ENCODE measurements around the gene SLC43A1.

DNA sequence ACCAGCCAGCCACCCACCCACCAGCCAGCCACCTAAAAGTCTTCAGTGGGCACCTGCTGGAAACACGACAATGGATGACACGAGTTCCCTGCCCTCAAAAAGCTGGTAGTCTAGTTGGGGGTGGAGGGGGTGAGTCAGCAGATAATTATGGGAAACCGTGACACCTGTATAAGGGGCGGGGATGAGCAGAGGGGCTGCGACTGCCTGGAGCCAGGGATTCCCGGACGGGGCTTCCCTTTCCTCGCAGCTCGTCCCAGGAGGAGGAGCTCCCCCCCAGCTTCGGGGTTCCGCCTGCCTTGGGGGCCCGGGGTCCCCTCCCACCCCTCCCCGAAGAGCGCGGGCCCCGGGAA lies 57.5 kb downstream of the SLC43A1 start:
- TF ChIP-seq, protein P1, sequence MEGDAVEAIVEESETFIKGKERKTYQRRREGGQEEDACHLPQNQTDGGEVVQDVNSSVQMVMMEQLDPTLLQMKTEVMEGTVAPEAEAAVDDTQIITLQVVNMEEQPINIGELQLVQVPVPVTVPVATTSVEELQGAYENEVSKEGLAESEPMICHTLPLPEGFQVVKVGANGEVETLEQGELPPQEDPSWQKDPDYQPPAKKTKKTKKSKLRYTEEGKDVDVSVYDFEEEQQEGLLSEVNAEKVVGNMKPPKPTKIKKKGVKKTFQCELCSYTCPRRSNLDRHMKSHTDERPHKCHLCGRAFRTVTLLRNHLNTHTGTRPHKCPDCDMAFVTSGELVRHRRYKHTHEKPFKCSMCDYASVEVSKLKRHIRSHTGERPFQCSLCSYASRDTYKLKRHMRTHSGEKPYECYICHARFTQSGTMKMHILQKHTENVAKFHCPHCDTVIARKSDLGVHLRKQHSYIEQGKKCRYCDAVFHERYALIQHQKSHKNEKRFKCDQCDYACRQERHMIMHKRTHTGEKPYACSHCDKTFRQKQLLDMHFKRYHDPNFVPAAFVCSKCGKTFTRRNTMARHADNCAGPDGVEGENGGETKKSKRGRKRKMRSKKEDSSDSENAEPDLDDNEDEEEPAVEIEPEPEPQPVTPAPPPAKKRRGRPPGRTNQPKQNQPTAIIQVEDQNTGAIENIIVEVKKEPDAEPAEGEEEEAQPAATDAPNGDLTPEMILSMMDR (IDR thresholded peaks at IDR 0.05; ENCODE audit: low read depth, low read length, poor library complexity, severe bottlenecking), result no peak
- TF ChIP-seq EZH2phosphoT487 (IDR thresholded peaks at IDR 0.05; ENCODE audit: borderline replicate concordance, low read length), result no peak
